Activated CD4-positive, alpha-beta T cell treated with anti-CD3 and anti-CD28 coated beads, Interleukin-2, Interleukin-6, amounts not matched to agents 100 ng/mL and 50 ng/mL, durations not matched to agents 16 hours and 8 hours (primary cell): ENCODE measurements around the gene ROGDI.

Experiments used
- DNase-seq: peaks from one replicate; pipeline ENCODE4 v3.0.0-alpha.2; 2020

ROGDI gene

DNA sequence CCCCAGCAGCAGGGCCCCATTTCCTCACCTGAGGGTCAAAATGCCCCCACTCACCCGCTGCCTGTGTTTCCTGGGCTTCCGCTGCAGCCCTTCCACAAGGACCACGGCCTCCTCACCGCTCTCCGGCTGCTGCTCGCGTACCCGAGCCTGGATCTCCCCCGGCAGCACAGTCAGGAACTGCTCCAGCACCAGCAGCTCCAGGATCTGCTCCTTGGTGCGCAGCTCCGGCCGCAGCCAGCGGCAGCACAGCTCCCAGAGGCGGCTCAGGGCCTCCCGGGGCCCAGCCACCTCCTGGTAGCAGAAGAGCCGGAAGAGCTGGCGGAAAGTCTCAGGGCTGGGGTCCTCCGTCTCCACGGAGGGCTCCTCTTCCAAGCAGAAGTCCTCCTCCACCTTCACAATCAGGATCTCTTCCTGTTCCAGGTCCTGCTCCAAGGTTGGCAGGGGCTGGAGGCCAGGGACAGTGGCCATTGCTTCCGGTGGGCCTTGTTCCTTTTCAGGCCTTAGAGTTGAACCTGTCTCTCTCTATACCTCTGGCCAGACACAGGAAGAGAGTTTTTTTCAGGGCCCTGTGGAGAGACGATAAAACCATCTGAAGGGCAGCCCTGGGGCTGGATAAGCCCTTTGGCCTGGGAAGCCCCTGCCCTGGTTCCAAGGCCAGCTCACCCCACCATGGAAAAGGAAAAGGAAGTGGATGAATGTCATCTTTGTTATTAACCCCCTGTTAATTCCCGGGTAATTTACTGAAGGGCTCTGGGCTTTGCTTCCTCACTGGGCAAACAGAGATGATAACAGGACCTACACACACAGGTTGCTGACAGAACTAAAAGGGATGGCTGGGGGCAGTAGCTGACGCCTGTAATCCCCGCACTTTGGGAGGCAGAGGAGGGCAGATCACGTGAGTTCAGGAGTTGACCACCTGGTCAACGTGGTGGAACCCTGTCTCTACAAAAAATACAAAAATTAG is 36.6 kb downstream of the ROGDI start:
- DNase-seq: no peak

DNA sequence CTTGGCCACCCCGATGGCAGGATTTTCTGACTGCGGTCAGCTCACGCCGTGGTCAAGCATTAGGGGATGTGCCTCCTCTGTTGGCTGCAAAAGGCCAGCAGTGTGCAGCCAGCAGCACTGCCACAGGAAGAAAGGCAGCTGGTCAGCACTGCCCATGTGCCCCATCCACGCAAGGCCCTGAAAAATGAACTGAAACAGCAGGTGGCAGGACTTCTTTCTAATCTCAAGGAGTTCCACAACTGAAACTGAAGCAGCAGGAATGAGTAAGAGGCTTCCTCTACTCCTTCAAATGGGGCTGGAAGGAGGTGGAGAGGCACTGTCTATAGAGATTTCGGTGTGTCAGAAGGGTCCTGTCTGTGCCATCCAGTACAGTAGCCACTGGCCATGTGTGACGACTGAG is 38.6 kb downstream of the ROGDI start:
- no peak for DNase-seq

DNA sequence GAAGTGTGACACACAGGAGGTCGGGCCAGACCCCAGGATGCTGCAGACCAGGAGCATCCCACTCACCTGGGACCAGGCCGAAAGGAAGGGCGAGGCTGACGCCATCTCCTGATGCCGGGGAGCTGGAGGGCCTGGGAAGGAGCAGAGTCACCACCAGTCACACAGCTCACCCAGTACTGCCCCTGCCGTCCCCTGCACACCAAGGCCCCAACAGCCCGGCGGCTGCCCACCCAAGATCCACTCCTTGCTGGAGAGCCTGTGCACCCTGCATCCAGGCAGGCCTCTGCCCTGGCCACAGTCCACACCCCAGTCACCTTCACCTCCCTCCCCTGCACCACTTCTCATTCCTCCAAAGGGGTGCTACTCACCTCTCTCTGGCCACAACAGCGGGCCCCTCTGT is 40.2 kb downstream of the ROGDI start:
- DNase-seq: no peak

DNA sequence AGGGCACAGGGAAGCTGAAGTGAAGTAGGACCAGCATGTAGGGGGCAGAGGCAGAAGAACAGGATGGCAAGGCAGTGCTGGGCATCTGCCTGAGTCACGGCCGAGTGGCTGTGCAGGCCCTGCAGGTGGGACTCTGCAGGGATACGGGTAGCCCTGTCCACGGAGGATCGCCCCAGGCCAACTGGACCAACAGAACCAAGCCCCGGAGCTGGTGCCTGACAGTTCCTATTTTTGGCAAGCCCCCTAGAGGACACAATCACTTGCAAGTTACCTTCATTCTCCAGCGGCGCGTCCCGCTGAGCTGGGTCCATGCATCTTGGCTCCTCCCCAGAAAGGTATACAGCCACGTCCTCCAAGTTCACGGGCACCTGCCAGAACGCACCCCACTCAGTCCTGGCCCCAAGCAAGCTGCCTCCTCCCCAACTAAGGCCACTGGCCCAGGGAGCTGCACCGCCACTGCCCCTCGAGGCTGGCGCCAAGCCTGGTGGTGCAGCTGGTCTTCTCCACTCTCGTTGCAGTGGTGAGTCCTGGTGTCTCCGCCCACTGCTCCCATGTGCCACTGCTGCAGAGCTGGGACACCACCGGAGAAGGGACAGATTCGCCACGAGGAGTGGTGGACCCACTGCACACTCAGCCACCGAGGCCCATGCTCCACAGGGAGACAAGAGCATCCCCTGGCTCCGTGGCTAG is 42.1 kb downstream of the ROGDI start:
- no peak for DNase-seq

GRCh38 chr16:4755687-4756086 is 46.7 kb downstream of the ROGDI start:
- no peak for DNase-seq

DNA sequence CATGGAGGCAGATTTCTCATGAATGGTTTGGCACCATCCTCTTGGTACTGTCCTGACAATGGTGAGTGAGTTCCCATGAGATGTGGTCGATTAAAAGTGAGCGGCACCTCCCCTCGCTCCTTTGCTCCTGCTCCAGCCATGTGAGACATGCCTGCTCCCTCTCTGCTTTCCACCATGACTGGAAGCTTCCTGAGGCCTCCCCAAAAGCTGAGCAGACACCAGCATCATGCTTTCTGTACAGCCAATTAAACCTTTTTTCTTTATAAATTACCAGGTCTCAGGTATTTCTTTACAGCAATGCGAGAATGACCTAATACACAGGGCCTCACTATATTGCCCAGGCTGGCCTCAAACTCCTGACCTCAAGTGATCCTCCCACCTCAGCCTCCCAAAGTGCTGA is 47.6 kb downstream of the ROGDI start:
- DNase-seq: no peak

- no peak for DNase-seq
These were observed 49.2 kb downstream of the ROGDI start for GRCh38 chr16:4753227-4753626.

GRCh38 chr16:4752351-4753100 is 49.9 kb downstream of the ROGDI start:
- DNase-seq: no peak

- DNase-seq: no peak
These were observed 51.5 kb downstream of the ROGDI start for GRCh38 chr16:4750896-4751295.

- no peak for DNase-seq
These were observed 52.7 kb downstream of the ROGDI start for GRCh38 chr16:4749700-4750257.

DNA sequence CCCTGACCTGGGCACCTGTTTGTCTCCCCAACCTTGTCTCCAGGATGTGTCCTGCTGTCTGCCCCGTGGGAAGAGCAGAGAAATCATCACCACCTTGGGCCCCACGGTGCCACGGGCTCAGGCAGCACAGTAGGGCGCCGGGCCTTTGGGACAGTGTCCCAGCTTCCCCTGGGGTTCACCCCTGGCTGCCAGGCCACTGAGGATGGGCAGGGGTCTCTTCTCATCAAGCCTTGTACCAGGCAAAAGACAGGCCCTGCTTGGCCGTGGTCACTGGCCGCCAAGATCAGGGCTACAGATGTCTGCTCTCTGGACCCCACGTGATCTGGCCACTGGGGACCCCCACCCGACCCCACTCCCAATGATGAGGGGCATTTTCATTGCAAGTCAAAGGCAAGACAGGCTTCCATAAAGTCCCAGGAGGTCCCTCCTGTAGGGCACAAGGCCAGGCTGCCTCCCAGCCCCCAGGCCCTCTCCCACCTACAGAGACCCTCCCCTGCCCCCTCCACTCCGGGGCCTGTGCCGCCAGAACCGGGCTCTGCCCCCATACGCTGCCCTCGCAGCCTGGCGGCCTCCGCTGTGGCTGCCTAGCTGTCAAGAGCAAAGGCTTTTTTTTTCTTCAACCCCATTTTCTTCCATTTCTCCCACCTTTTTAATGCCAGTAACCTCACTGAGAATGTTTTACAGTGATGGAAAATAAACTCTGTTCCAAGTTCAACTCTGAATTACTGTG is 53.6 kb downstream of the ROGDI start:
- no peak for DNase-seq

DNA sequence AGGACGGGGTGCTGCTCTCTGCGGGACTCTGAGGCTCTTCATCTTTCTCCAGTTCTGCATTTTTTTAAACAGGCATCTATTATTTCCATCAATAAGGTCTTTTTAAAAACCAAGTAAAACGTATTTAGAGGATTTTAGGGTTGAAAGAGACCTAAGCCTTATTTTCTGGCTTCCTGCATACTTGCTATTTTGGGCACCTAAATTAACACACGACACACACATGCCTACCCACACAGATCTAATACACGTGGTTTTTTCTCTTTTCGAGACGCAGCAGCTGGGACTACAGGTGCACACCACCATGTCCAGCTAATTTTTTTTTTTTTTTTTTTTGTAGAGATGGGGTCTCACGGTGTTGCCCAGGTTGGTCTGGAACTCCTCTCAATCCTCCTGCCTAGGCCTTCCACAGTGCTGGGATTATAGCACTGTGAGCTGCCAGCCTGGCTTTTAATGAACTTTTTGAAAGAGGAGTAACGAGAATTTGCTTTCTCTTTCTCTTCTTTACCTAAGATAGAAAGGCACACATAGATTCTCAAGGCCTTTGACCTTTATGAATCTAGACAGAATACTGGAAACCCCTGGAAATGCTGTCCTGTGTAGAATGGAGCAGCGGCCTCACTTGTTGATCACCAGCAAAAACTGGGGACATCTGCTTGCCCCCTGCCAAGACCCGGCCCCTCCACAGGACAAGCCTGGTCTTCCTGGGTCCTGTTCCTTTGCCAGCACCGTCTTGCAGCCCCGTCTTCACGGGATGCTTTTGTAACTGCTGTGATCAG is 54.3 kb downstream of the ROGDI start:
- no peak for DNase-seq

DNA sequence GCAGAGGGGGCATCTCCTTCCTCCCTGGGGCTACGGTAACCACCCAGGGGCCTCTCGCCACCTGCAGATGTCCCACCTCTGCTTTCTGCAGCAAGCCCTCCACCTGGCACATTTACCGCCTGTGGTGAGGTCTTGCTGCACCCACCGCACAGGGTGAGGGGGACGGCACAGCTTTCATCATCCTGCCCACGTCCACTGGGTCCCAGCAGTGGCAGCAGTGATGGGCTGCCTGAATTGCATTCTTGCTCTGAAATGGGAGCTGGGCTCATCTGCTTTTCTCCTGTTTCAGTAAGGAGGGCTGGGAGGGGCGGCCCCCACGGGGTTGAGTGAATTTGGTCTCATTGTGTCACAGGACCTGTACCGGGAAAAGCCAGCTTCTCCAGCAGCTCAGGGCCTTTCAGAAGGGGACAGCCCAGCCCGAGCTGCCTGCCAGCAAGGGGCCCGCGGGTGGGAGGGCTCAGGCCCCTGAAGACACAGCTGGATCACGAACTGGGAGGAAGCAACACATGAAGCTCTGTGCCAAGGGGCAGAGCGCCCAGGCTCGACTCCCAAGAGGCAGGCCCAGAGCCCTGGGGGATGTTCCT is 55.4 kb downstream of the ROGDI start:
- DNase-seq: no peak
